ENCODE data around the gene LASP1NB.
"Not testable (repeated sequence)": the region's sequence is repeated elsewhere in the genome, so short reads cannot be mapped to it uniquely, and the experiment has no call there.

The LASP1NB gene

DNA sequence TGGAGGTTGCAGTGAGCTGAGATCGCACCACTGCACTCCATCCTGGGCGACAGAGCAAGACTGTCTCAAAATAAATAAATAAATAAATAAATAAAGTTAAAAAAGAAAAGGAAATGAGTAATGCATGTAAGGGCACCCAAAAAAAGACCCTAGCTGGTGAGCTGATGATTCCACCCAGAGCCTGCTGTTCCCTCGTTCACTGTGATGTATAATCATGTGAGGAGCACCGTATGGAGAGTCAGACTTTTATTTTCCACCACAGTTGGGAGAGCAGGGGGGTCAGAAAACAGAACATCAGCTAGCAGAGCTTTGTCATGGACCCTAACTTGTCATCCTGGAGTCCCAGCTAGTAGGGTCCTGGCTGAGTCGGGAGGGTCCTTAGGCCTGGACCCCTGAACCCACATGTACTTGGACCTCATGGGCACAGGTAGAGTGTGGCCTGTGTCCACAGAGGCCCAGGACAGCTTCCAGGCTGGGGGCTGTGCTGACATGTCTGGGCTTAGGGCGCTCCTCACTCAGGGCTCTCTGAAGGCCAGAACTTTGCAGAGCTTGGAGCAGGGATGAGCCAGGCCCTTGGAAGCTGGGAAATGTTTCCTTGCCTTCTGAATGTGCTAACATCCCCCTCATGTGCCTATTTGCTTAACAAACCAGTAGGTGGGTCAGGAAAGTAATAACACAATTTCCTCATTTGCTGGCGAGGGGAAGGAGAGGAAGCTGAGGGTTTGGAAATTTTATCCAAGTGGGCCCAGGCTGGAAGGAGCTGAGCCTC, 18.8 kb upstream of the LASP1NB start:
- Histone ChIP-seq H3K9me3 (ENCODE audit: low read depth, low read length) (no peaks in the 10 kb centered on the region), H3K4me1 (ENCODE audit: insufficient read depth, low read length) (peaks cover 54% of the 10 kb centered on the region), H3K27me3 (ENCODE audit: insufficient read depth, low read length) (no peaks in the 10 kb centered on the region), H3K4me3 (ENCODE audit: low read length) (no peak overlapping the region)

DNA sequence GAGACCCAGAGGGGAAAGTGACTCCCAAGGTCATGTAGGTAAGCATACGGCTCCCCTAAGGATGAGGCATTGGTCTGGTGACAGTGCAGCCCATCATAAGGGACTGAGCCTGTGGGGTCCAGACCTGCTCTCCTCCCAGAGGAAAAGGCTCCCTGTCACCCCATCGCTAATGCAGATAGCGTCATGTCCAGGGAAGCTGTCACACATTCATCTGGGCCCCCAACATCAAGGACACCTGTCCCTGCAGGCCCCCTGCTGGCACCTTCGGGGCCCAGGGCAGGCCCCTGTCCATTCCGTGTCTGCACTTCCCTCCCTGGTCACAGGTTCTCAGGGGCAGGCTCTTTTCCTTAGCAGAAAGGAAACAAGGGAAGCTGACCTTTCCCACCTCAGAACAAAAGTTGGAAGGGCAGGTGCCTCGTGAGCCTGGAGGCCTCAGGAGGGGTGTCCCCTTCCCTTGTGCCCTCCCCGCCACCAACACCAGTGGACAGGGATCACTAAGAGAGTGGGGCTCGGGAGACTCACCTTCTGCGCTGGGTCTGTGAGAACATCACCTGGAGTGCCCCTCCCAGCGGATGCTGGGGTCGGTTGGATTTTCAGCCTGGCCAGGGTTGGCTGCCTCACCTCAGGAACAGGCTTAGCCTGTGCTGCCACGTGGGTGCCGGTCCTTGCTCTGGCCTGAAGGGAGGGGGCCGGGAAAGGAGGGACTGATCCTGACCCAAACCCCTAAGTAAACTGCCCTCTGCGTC, 17.3 kb upstream of the LASP1NB start:
- Histone ChIP-seq H3K27me3 (ENCODE audit: insufficient read depth, low read length) (no peaks in the 10 kb centered on the region), H3K9me3 (ENCODE audit: low read depth, low read length) (no peaks in the 10 kb centered on the region), H3K4me3 (ENCODE audit: low read length) (no peak overlapping the region), H3K4me1 (ENCODE audit: insufficient read depth, low read length) (peaks cover 44% of the 10 kb centered on the region)

DNA sequence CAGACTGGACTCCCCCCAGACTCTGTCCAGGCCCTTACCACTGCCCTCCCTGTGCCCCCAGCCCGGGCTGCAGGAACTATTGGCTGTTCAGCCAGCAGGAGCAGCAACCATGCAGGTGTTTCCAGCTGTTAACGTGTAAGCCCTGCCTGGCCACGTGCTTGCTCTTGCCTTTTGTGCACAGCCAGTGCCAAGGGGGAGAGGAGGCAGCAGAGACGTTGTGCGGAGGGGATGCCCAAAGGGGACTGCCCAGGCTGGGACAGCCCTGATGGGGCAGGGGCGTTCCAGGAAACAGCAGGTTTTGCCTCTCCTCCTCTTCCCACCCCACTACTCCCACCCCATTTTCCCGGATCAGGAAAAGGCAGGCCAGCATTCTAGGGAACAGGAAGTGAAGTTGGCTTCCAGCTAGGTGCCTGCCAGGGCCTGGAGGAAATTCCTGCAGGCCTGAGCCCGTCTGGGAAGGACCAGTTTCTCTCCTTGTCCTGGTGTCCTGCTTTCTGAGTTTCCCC, 16.7 kb upstream of the LASP1NB start:
- H3K9me3 ChIP-seq (ENCODE audit: low read depth, low read length) = no peaks in the 10 kb centered on the region
- H3K27me3 ChIP-seq (ENCODE audit: insufficient read depth, low read length) = no peaks in the 10 kb centered on the region
- H3K4me3 ChIP-seq (ENCODE audit: low read length) = no peak overlapping the region
- H3K4me1 ChIP-seq (ENCODE audit: insufficient read depth, low read length) = peaks cover 39% of the 10 kb centered on the region

DNA sequence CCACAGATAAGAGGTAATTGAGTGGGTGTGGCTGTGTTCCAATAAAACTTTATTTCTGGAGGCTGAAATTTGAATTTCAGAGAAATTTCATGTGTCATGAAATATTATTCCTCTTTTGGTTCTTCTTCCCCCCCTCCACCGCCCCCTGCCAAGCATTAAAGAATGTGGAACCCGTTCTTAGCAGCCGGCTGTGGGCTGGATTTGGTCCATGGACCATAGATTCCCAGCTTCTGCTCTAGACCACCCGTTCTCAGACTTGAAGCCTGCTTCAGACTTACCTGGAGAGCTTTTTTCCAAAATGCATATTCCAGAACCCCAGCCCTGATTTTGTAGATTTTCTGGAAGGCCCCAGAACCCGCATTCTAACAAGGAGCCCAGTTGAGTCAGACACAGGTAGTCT, 15.1 kb upstream of the LASP1NB start:
- peaks cover 36% of the 10 kb centered on the region for H3K4me1 ChIP-seq (ENCODE audit: insufficient read depth, low read length)
- no peaks in the 10 kb centered on the region for H3K27me3 ChIP-seq (ENCODE audit: insufficient read depth, low read length)

DNA sequence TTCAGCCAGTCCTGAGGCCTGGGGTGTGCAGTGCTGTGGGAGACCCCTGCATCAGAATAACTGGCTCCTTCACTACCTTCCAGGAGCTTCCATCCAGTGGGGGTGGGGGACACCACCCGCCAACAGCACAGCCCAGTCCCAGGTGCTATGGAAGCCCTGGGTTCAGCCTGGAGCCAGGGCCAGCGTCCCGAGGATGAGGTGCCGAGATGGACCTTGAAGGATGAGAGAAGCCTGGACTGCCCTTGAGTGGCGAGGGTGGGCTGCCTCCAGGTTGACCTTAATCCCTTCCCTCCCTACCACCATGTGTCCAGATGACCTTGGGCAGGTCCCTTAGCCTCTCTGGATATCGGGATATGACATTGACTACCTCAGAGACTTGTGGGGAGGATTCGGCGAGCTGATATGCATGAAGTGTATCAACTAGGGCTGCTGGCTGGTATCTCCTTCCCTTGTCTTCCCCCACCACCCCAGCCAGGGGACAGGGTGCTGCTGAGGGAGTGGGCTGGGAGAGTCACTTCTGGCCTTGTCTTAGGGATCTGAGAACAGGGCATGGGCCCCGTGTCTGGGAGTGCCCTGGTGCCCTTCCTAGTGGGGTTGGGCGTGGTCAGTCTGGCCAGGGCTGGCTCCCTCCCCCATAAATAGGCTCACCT, 14.2 kb upstream of the LASP1NB start:
- no peaks in the 10 kb centered on the region for H3K9me3 ChIP-seq (ENCODE audit: low read depth, low read length)
- H3K4me1 ChIP-seq (ENCODE audit: insufficient read depth, low read length) = peaks cover 27% of the 10 kb centered on the region
- no peak overlapping the region for H3K4me3 ChIP-seq (ENCODE audit: low read length)
- H3K27me3 ChIP-seq (ENCODE audit: insufficient read depth, low read length) = no peaks in the 10 kb centered on the region

More for the DNA sequence above, 15.1 kb upstream of the LASP1NB start:
- Histone ChIP-seq H3K4me3 (ENCODE audit: low read length) (no peak overlapping the region), H3K9me3 (ENCODE audit: low read depth, low read length) (no peaks in the 10 kb centered on the region)

DNA sequence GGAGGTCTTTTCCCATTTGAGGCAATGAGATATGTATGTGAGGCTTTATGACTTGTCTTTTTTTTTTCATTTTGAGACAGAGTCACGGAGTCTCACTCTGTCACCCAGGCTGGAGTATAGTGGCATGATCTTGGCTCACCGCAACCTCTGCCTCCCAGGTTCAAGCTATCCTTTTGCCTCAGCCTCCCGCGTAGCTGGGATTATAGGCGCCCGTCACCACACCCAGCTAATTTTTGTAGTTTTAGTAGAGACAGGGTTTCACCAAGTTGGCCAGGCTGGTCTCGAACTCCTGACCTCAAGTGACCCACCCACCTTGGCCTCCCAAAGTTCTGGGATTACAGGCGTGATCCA, 13.7 kb upstream of the LASP1NB start:
- not testable (repeated sequence) for H3K9me3 ChIP-seq (ENCODE audit: low read depth, low read length); H3K27me3 ChIP-seq (ENCODE audit: insufficient read depth, low read length); H3K4me3 ChIP-seq (ENCODE audit: low read length)
- peaks cover 22% of the 10 kb centered on the region for H3K4me1 ChIP-seq (ENCODE audit: insufficient read depth, low read length)

DNA sequence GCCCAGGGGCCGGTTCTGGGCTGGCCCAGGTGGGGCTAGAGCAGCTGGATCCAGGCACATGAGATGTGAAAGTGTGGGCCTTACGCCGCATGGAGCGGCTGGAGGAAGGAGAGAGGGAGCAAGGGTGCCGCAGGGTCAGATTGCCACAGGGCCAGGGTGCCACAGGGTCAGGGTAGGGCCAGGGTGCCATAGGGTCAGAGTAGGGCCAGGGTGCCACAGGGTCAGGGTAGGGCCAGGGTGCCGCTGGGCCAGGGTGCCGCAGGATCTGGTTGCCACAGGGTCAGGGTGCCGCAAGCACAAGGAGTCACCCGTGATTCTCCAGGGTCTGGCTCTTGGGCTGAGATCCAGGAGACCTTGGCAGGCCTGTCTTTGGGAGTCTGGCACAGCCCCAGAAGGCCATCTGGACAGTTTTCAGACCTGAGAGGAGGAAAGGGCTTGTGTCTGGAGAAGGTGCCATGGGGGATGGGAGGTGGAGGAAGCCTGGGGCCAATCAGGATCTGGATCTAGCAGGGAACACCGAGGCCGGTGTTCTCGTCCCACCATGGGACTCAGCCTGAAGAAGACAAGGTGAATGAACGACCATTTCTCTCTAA, 13.1 kb upstream of the LASP1NB start:
- H3K9me3 ChIP-seq (ENCODE audit: low read depth, low read length) = no peaks in the 10 kb centered on the region
- H3K4me1 ChIP-seq (ENCODE audit: insufficient read depth, low read length) = peaks cover 16% of the 10 kb centered on the region
- H3K4me3 ChIP-seq (ENCODE audit: low read length) = no peak overlapping the region
- no peaks in the 10 kb centered on the region for H3K27me3 ChIP-seq (ENCODE audit: insufficient read depth, low read length)

DNA sequence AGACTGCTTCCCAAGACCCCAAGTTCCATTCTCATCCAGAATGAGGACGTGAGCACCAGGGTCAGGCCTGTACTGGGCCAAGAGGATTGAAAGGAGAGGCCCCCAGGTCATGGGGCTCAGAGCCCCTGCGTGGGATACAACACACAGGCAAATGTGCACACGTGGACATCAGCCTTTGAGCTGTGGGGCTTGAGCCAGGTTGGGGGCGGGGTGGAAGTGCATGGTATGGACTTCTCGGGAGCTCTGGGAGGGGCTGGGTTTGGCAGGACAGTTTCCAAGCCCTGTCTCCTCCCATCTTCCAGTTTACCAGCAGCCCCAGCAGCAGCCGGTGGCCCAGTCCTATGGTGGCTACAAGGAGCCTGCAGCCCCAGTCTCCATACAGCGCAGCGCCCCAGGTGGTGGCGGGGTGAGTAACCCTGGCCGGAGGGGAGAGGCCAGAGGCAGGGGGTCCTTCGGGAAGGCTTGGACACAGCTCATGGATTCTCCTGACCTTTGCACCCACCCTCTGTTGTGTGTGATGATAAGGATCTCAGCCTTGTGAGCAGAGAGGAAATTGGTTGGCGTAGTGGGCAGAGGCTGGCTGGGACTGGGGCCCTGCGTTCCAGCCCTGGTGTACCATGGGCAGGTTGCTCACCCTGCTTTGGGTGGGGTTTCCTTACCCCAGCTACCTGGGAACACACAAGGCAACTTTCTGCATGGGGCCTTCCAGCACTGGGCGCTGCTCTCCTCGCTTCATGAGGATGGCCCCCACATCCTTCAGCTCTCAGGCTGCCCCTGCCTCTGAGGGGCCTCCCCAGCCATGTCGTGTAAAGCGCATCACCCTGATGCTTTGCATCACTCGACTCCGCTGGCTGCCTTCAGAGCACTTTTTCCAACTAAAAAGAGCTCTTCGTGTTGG, 10.4 kb upstream of the LASP1NB start:
- Histone ChIP-seq H3K4me3 (ENCODE audit: low read length) (no peak overlapping the region), H3K9me3 (ENCODE audit: low read depth, low read length) (no peaks in the 10 kb centered on the region), H3K27me3 (ENCODE audit: insufficient read depth, low read length) (no peaks in the 10 kb centered on the region), H3K4me1 (ENCODE audit: insufficient read depth, low read length) (peaks cover 6% of the 10 kb centered on the region)

DNA sequence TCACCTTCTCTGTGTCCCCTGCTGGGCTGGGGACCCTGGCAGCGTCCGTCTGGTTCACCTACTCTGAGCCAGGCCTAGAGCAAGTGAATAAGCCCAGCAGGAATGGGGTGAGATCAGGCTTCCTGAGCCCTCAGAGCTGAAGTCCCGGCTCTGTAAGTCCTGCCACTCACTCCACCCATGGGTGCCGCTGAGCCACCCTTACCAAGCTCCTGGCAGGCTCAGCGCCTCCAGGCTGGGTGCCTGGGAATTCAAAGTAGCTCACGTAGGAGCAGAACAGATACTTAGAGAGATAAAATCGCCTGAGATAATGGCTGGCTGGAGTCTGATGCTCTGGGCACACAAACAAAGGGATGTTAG, 9.8 kb upstream of the LASP1NB start:
- H3K9me3 ChIP-seq (ENCODE audit: low read depth, low read length) = no peaks in the 10 kb centered on the region
- H3K27me3 ChIP-seq (ENCODE audit: insufficient read depth, low read length) = no peaks in the 10 kb centered on the region
- peaks cover 6% of the 10 kb centered on the region for H3K4me1 ChIP-seq (ENCODE audit: insufficient read depth, low read length)
- H3K4me3 ChIP-seq (ENCODE audit: low read length) = no peak overlapping the region

DNA sequence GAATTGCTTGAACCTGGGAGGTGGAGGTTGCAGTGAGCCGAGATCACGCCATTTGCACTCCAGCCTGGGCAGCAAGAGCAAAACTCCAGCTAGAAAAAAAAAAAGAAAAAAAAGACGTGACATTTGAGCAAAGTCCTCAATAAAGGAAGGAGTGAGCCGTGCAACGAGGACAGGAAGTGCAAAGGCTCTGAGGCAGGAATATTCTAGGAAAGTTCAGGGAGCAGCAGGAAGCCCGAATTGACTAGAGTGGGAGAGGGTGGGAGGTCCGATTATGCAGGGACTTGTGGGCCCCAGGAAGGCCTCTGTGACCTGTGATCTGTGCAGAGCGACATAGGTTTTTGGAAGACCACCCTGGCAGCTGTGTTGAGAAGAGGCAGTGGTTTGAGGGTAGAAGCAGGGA, 8.6 kb upstream of the LASP1NB start:
- H3K9me3 ChIP-seq (ENCODE audit: low read depth, low read length) = no peaks in the 10 kb centered on the region
- no peaks in the 10 kb centered on the region for H3K27me3 ChIP-seq (ENCODE audit: insufficient read depth, low read length)
- H3K4me3 ChIP-seq (ENCODE audit: low read length) = no peak overlapping the region
- H3K4me1 ChIP-seq (ENCODE audit: insufficient read depth, low read length) = peaks cover 17% of the 10 kb centered on the region

DNA sequence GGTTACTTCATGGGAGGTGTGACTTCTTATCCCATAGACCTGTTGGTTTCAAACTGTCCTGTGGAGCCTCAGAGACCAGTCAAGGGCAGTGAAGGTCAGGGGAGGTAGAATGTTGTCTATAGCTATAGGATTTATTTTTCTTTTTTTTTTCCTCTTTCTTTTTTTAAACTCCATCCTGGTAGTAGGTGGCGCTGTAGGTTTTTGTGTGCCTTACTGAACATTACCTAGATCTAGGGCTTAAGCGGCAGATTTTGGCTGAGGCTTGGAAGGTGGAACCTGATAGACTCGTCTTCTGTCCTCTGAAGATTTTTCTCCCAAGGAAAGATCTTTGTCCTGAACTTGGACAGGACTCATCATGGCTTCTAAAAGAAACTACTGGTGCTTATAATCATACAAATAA, 8.2 kb upstream of the LASP1NB start:
- no peaks in the 10 kb centered on the region for H3K27me3 ChIP-seq (ENCODE audit: insufficient read depth, low read length)
- no peak overlapping the region for H3K4me3 ChIP-seq (ENCODE audit: low read length)
- H3K9me3 ChIP-seq (ENCODE audit: low read depth, low read length) = no peaks in the 10 kb centered on the region
- peaks cover 17% of the 10 kb centered on the region for H3K4me1 ChIP-seq (ENCODE audit: insufficient read depth, low read length)

DNA sequence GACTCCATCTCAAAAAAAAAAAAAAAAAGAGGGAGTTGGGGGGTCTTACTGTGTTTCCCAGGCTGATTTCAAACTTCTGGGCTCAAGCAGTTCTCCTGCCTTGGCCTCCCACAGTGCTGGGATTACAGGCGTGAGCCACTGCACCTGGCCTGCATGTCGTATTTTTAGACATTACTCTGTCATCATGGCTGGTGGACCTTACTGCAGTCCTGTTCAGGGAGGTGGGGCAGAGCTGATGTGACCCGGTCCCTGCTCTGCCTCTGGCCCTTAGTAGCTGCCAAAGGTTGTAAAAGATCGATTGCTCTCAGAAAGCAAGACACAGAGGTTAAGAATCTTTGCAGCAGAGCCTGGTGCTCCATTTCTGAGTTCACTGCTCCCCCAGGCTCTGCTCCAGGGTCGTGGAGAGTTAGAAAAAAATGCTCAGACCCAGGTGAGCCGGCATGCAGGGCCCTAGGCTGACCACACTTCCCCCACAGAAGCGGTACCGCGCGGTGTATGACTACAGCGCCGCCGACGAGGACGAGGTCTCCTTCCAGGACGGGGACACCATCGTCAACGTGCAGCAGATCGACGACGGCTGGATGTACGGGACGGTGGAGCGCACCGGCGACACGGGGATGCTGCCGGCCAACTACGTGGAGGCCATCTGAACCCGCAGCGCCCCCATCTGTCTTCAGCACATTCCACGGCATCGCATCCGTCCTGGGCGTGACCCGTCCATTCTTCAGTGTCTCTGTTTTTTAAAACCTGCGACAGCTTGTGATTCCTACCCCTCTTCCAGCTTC, 7.1 kb upstream of the LASP1NB start:
- no peaks in the 10 kb centered on the region for H3K9me3 ChIP-seq (ENCODE audit: low read depth, low read length)
- H3K27me3 ChIP-seq (ENCODE audit: insufficient read depth, low read length) = no peaks in the 10 kb centered on the region
- H3K4me1 ChIP-seq (ENCODE audit: insufficient read depth, low read length) = peaks cover 15% of the 10 kb centered on the region
- no peak overlapping the region for H3K4me3 ChIP-seq (ENCODE audit: low read length)

DNA sequence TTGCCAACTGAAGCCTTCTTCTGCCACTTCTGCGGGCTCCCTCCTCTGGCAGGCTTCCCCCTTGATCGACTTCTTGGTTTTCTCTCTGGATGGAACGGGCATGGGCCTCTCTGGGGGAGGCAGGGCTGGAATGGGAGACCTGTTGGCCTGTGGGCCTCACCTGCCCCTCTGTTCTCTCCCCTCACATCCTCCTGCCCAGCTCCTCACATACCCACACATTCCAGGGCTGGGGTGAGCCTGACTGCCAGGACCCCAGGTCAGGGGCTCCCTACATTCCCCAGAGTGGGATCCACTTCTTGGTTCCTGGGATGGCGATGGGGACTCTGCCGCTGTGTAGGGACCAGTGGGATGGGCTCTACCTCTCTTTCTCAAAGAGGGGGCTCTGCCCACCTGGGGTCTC, 6.5 kb upstream of the LASP1NB start:
- Histone ChIP-seq H3K4me1 (ENCODE audit: insufficient read depth, low read length) (peaks cover 15% of the 10 kb centered on the region), H3K9me3 (ENCODE audit: low read depth, low read length) (no peaks in the 10 kb centered on the region), H3K4me3 (ENCODE audit: low read length) (no peak overlapping the region), H3K27me3 (ENCODE audit: insufficient read depth, low read length) (no peaks in the 10 kb centered on the region)

Data from mononuclear cell (primary cell).